GM10248 (cell line): ENCODE data around the gene KRT79.

Experiments used
- CTCF ChIA-PET: fragments of 300-600 bp; sonication (Branson Sonifier 250); formaldehyde crosslinking; extraction: SDS; loops from one replicate; lab custom pipeline; 2021; ENCODE audit warnings: antibody characterized with exemption; lab: Yijun Ruan, JAX
- POLR2A ChIA-PET: fragments of 350-650 bp; sonication (Branson Sonifier 250); formaldehyde crosslinking; extraction: SDS; loops from one replicate; lab custom pipeline; 2020; ENCODE audit warnings: antibody characterized with exemption; lab: Yijun Ruan, JAX
- DNase-seq: peaks from one replicate; pipeline ENCODE4 v3.0.0; 2012; ENCODE audit errors: extremely low spot score
- CTCF ChIP-seq: IDR thresholded peaks from 2 replicates; pipeline ENCODE4 v1.5.1; 2012; ENCODE audit warnings: mild to moderate bottlenecking, low read depth; ENCODE audit errors: extremely low read depth, missing control alignments, control extremely low read depth

The KRT79 gene

GRCh38 chr12:52812073-52812400 lies 22.1 kb downstream of the KRT79 start:
- CTCF ChIA-PET: no interaction called here
- DNase-seq: no peak
- POLR2A ChIA-PET: no interaction called here
- no peak for TF ChIP-seq CTCF

- no peak for TF ChIP-seq CTCF
- ChIA-PET CTCF (no interaction called here), POLR2A (no interaction called here)
- no peak for DNase-seq
These were observed 22.7 kb downstream of the KRT79 start for GRCh38 chr12:52811191-52812072.

GRCh38 chr12:52810554-52810953 lies 23.6 kb downstream of the KRT79 start:
- no peak for DNase-seq
- no peak for TF ChIP-seq CTCF
- CTCF ChIA-PET: no interaction called here
- POLR2A ChIA-PET: interaction anchor here (0.7 kb wide), 1 partner anchor 114 kb away, joined by 3 read pairs; no protein-coding TSS in a partner anchor

GRCh38 chr12:52809166-52809565 lies 24.9 kb downstream of the KRT79 start:
- CTCF ChIA-PET: no interaction called here

GRCh38 chr12:52808573-52809160 lies 25.4 kb downstream of the KRT79 start:
- POLR2A ChIA-PET: no interaction called here
- no peak for DNase-seq
- no peak for TF ChIP-seq CTCF
- CTCF ChIA-PET: interaction anchor here (1.3 kb wide), 1 partner anchor 12 kb away, joined by 4 read pairs; the partner anchor contains the start of gene KRT3

More at GRCh38 chr12:52809166-52809565, 24.9 kb downstream of the KRT79 start:
- no peak for DNase-seq
- POLR2A ChIA-PET: no interaction called here
- no peak for TF ChIP-seq CTCF

GRCh38 chr12:52807544-52808470 lies 26.3 kb downstream of the KRT79 start:
- ChIA-PET POLR2A (no interaction called here), CTCF (interaction anchor here (1.3 kb wide), 1 partner anchor 11 kb away, joined by 4 read pairs; the partner anchor contains the start of gene KRT3)
- DNase-seq: no peak
- no peak for TF ChIP-seq CTCF
